Muscle of leg (tissue), 11 donors: ENCODE results near the gene CLTC. TPM values are rescaled to one million over a fixed set of nuclear protein-coding genes. Genes with fewer than 3 reads are reported as not detected.
A peak's percentile ranks its signal among the peaks of the same experiment; 100 is the strongest.
"Not testable (repeated sequence)": the region's sequence is repeated elsewhere in the genome, so short reads cannot be mapped to it uniquely, and the experiment has no call there.

ENCODE experiments used
- DNase-seq: peaks from one replicate; pipeline ENCODE4 v3.0.0; 2013
- H3K27ac ChIP-seq: one replicate; pipeline ENCODE4 v1.5.1; 2013; ENCODE audit warnings: mild to moderate bottlenecking, low read length, control low read depth
- H3K27me3 ChIP-seq: one replicate; pipeline ENCODE4 v1.6.1; 2013; ENCODE audit warnings: low read length; ENCODE audit not compliant: control insufficient read depth, insufficient read depth
- H3K36me3 ChIP-seq: one replicate; pipeline ENCODE4 v1.6.1; 2013; ENCODE audit warnings: low read length; ENCODE audit not compliant: control insufficient read depth, insufficient read depth
- H3K4me1 ChIP-seq: one replicate; pipeline ENCODE4 v1.6.1; 2013; ENCODE audit warnings: low read length; ENCODE audit not compliant: control insufficient read depth, insufficient read depth
- H3K4me3 ChIP-seq: one replicate; pipeline ENCODE4 v1.5.1; 2013; ENCODE audit warnings: low read length, control low read depth
- H3K9me3 ChIP-seq: replicated peaks from 2 replicates; pipeline ENCODE4 v1.6.1; 2013; ENCODE audit warnings: low read depth, low read length; ENCODE audit not compliant: control insufficient read depth
- WGBS: methylation state at CpG from one replicate; pipeline ENCODE4 v1.1.5; 2013; ENCODE audit warnings: missing lambda C conversion rate; ENCODE audit not compliant: insufficient coverage; 5-methylcytosine and 5-hydroxymethylcytosine counted together
- polyA plus RNA-seq, 8 donors: library from polyadenylated mRNA; unstranded; fragments of 120-200 nt; gene quantifications; one replicate each; pipeline versions ENCODE4 v1.2.1 to v1.2.3, GENCODE V29; 2013; ENCODE audit warnings: inconsistent platforms in 1 of 8, low replicate concordance in 1 of 8; ENCODE audit not compliant: insufficient read length in 8 of 8, insufficient read depth in 1 of 8
- total RNA-seq: library from RNA; stranded (reverse); fragments of 120-200 nt; gene quantifications from one replicate; pipeline ENCODE4 v1.2.4, GENCODE V29; 2013

Gene CLTC
- total and polyA plus RNA-seq, 9 donors = 109 to 186 (median 138) TPM

DNA sequence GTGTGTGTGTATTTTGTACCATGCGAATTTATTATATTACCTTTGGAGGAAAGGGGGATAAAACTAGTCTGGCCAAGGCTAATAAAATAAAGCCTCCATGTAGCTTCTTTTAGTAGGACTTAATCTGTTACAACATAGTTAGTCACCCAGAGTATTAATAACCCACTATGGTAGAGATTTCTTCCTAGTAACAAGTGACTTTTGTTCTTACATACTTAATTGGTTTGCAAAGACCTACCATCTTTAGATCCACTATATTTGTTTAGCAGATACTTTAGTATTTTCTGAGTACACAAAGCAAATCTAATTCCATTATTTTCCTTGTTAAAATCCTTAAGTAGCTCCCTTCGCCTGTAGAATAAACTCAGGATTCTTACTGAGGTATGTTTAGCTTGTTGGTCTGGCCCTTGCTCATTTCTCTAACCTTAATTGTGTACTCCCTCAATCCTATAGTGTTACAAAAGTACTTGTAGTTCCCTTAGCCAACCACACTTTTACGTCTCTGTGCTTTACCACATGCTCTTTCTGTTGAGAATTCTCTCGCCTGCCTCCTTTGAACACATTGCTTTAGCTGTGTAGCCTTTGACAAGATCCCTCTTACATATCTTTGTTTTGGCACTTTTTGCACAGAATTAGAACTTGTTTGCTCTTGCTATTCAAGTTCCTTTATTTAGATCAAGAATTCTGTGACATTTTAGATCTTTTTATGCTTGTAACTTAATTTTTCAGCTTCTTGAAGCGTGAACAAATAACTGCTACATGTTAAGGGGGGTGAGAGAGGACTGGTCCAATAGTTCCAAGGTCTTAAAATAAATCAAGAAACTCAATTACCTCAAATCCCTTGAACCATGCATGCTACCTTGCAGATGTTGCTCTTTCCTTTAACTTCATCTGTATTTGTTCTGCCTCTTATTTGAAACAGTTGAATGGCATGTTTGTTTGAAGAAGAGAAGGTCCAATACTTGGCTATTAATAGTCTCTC is 23.8 kb downstream of the CLTC start:
- H3K27ac ChIP-seq = no peak overlapping the region
- DNase-seq = no peak
- H3K4me1 ChIP-seq = no peaks in the 10 kb centered on the region
- H3K36me3 ChIP-seq = peaks cover 13% of the 10 kb centered on the region
- H3K4me3 ChIP-seq = no peak overlapping the region
- no peaks in the 10 kb centered on the region for H3K9me3 ChIP-seq
- no peaks in the 10 kb centered on the region for H3K27me3 ChIP-seq
- WGBS = 46% methylated on average over 2 of the region's 5 CpGs

DNA sequence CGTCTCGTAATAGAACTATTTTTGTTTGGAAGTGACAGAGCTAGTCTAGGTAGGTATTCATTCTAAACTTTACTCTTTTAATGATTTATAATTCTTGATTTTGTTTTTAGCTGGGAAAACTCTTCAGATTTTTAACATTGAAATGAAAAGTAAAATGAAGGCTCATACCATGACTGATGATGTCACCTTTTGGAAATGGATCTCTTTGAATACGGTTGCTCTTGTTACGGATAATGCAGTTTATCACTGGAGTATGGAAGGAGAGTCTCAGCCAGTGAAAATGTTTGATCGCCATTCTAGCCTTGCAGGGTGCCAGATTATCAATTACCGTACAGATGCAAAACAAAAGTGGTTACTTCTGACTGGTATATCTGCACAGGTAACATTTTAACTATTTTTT is 27.6 kb downstream of the CLTC start:
- peaks cover 3% of the 10 kb centered on the region for H3K9me3 ChIP-seq
- DNase-seq = no peak
- H3K27ac ChIP-seq = no peak overlapping the region
- no peaks in the 10 kb centered on the region for H3K4me1 ChIP-seq
- H3K36me3 ChIP-seq = peaks cover 32% of the 10 kb centered on the region
- H3K27me3 ChIP-seq = no peaks in the 10 kb centered on the region
- 62% methylated on average over 4 of the region's 6 CpGs for WGBS
- no peak overlapping the region for H3K4me3 ChIP-seq

DNA sequence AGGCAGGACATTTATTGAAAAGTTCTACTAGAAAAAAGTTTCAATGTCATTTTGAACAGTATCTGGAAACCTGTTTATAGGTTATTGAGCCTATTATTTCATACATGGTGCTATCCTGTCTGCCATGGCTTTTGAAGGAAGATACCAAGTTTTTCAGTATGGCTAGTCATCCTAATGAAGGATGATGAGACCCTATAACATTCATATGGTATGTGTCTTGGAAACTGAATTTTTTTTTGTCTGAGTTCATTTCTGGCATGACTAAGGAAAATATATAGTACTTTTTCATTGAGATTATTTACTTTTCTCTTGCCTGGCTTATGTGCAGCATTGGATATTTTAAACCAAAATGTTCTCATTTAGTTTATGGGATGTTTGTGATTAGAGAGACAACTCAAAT is 30.2 kb downstream of the CLTC start:
- no peaks in the 10 kb centered on the region for H3K4me1 ChIP-seq
- no peak overlapping the region for H3K4me3 ChIP-seq
- peaks cover 49% of the 10 kb centered on the region for H3K36me3 ChIP-seq
- H3K27ac ChIP-seq = no peak overlapping the region
- H3K27me3 ChIP-seq = no peaks in the 10 kb centered on the region
- DNase-seq = no peak
- H3K9me3 ChIP-seq = peaks cover 9% of the 10 kb centered on the region

DNA sequence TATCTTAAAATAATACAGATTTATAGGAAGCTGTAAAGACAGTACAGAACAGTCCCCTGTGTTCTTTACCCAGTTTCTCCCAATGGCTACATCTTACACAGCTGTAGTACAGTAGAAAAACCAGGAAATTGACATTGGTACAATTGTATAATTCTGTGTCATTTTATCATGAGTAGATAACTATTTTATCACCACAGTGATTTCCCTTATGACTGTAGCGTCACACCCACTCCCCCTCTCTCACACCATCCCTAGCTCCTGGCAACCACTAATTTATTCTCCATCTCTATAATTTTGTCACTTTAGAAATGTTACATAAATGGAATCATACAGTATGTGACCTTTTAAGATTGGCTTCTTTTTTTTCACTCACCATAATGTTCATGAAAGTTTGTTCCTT is 30.9 kb downstream of the CLTC start:
- no CpG with 5 or more reads among the region's 1 CpG for WGBS
- DNase-seq = no peak
- no peak overlapping the region for H3K4me3 ChIP-seq
- no peaks in the 10 kb centered on the region for H3K4me1 ChIP-seq
- H3K27ac ChIP-seq = no peak overlapping the region
- peaks cover 52% of the 10 kb centered on the region for H3K36me3 ChIP-seq
- H3K9me3 ChIP-seq = peaks cover 9% of the 10 kb centered on the region
- no peaks in the 10 kb centered on the region for H3K27me3 ChIP-seq

DNA sequence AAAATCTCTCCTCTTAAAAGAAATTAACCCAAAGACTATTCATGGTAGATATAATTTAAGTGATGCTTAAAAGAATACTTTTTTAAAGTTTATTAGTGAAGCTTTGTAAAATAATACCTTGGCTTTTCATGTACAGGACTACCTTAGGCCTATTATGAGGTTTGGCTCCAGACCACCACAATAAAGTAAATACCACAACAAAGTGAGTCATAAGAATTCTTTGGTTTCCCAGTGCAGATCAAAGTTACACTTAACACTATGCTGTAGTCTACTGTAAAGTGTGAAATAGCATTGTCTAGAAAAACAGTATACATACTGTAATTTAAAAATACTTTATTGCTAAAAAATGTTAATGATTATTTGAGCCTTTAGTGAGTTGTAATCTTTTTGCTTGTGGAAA is 31.7 kb downstream of the CLTC start:
- no peaks in the 10 kb centered on the region for H3K4me1 ChIP-seq
- peaks cover 54% of the 10 kb centered on the region for H3K36me3 ChIP-seq
- no peak overlapping the region for H3K4me3 ChIP-seq
- H3K27ac ChIP-seq = no peak overlapping the region
- no peak for DNase-seq
- H3K9me3 ChIP-seq = peaks cover 9% of the 10 kb centered on the region
- H3K27me3 ChIP-seq = no peaks in the 10 kb centered on the region

DNA sequence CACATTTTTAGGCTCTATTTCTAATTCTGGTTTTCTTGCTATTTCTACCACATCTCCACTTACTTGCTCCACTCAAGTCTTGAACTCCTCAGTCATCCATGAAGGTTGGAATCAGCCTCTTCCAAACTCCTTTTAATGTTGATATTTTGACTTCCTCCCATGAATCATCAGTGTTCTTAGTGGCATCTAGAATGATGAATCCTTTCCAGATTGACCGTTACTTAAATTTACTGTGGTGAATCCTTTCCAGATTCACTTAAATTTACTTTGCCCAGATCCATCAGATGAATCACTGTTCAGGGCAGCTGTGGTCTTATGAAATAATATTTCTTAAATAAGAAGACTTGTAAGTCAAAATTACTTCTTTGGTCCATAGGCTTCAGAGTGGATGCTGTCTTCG is 32.4 kb downstream of the CLTC start:
- Histone ChIP-seq H3K27ac (no peak overlapping the region), H3K36me3 (peaks cover 55% of the 10 kb centered on the region), H3K27me3 (no peaks in the 10 kb centered on the region), H3K4me3 (no peak overlapping the region), H3K4me1 (no peaks in the 10 kb centered on the region), H3K9me3 (peaks cover 9% of the 10 kb centered on the region)
- DNase-seq = no peak
- no CpG with 5 or more reads among the region's 2 CpGs for WGBS

DNA sequence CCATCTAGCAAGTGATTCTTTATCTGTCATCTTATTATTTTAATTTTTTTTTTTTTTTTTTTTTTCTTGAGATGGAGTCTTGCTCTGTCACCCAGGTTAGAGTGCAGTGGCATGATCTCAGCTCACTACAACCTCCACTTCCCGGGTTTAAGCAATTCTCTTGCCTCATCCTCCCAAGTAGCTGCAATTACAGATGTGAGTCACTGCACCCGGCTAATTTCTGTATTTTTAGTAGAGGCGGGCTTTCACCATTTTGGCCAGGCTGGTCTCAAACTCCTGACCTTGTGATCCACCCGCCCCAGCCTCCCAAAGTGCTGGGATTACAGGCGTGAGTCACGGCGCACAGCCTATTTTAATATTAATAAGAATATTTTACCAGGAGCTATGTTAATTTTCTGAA is 36.9 kb downstream of the CLTC start:
- not testable (repeated sequence) for H3K27me3 ChIP-seq, H3K4me1 ChIP-seq, DNase-seq, H3K4me3 ChIP-seq, H3K27ac ChIP-seq, H3K9me3 ChIP-seq
- H3K36me3 ChIP-seq = peaks cover 50% of the 10 kb centered on the region
- 100% methylated on average over 1 of the region's 7 CpGs for WGBS

DNA sequence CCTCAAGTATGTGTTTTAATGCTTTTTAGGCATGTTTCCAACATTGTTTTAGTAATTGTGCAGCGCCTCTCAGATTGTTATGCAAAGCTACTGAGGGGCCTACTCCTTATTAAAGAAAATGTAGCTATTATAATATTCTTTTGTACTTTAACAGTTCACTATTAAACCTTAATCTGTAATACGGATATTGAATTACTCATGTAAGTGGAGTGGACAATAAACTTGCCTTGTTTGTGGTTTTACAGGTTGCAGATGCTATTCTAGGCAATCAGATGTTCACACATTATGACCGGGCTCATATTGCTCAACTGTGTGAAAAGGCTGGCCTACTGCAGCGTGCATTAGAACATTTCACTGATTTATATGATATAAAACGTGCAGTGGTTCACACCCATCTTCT is 46.5 kb downstream of the CLTC start:
- no peaks in the 10 kb centered on the region for H3K4me1 ChIP-seq
- no peaks in the 10 kb centered on the region for H3K9me3 ChIP-seq
- no peaks in the 10 kb centered on the region for H3K27me3 ChIP-seq
- H3K27ac ChIP-seq = no peak overlapping the region
- peaks cover 35% of the 10 kb centered on the region for H3K36me3 ChIP-seq
- no CpG with 5 or more reads among the region's 5 CpGs for WGBS
- no peak for DNase-seq
- H3K4me3 ChIP-seq = no peak overlapping the region

DNA sequence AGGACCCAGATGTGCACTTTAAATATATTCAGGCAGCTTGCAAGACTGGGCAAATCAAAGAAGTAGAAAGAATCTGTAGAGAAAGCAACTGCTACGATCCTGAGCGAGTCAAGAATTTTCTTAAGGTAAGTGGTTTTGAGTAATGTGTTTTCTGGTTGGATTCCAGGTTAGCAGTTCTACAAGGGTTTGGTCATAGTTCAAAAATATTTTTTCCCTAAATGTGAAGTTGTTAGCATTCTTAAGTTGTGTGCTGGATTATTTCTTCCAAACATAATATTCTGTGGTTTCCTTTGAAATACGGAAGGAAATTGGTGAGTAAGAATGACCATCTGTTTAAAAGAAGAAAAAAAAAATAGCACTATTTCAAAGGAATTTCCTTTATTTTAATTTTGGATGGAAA is 49.1 kb downstream of the CLTC start:
- Histone ChIP-seq H3K27me3 (no peaks in the 10 kb centered on the region), H3K27ac (peak overlapping the region; percentile 9), H3K36me3 (peaks cover 32% of the 10 kb centered on the region), H3K9me3 (no peaks in the 10 kb centered on the region), H3K4me3 (no peak overlapping the region), H3K4me1 (no peaks in the 10 kb centered on the region)
- peak; percentile 41 for DNase-seq
- WGBS = no CpG with 5 or more reads among the region's 3 CpGs

DNA sequence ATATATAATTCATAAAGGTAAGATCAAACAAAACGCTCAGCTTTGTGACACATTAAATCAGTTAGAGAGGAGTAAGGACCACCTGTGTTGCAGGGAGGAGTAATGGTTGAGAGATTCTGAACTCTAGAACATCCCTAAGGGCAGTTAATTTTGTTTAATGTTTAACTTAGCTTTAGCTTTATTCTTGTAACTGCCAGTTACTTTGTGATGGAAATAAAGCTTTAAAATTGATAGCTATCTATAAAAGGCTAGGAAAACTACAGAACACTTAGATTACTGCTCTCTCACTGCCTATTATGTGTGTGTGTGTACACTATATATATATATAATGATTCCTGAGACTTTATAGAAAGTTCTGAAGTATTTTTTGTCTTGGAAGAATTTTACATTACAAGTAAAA is 49.7 kb downstream of the CLTC start:
- no peak overlapping the region for H3K4me3 ChIP-seq
- DNase-seq = no peak
- H3K36me3 ChIP-seq = peaks cover 30% of the 10 kb centered on the region
- H3K9me3 ChIP-seq = no peaks in the 10 kb centered on the region
- H3K27ac ChIP-seq = no peak overlapping the region
- no CpG with 5 or more reads among the region's 1 CpG for WGBS
- no peaks in the 10 kb centered on the region for H3K27me3 ChIP-seq
- no peaks in the 10 kb centered on the region for H3K4me1 ChIP-seq
